VCaP (cell line): ENCODE measurements around the gene AVPI1.
"Not testable (repeated sequence)": the region's sequence is repeated elsewhere in the genome, so short reads cannot be mapped to it uniquely, and the experiment has no call there.

Experiments
- H3K27ac ChIP-seq: fragments of 450-650 bp; 2 replicates; pipeline ENCODE4 v1.5.1; 2017
- TF ChIP-seq, protein P1 (sequence below): fragments of 450-650 bp; conservative IDR thresholded peaks from 2 replicates; pipeline ENCODE4 v1.5.1; 2017; ENCODE audit warnings: mild to moderate bottlenecking, moderate library complexity

Gene AVPI1

GRCh38 chr10:97651773-97652172, 35.3 kb downstream of the AVPI1 start:
- H3K27ac ChIP-seq, result no peak overlapping the region
- TF ChIP-seq, protein P1, sequence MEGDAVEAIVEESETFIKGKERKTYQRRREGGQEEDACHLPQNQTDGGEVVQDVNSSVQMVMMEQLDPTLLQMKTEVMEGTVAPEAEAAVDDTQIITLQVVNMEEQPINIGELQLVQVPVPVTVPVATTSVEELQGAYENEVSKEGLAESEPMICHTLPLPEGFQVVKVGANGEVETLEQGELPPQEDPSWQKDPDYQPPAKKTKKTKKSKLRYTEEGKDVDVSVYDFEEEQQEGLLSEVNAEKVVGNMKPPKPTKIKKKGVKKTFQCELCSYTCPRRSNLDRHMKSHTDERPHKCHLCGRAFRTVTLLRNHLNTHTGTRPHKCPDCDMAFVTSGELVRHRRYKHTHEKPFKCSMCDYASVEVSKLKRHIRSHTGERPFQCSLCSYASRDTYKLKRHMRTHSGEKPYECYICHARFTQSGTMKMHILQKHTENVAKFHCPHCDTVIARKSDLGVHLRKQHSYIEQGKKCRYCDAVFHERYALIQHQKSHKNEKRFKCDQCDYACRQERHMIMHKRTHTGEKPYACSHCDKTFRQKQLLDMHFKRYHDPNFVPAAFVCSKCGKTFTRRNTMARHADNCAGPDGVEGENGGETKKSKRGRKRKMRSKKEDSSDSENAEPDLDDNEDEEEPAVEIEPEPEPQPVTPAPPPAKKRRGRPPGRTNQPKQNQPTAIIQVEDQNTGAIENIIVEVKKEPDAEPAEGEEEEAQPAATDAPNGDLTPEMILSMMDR, result no peak

GRCh38 chr10:97650726-97651125, 36.3 kb downstream of the AVPI1 start:
- TF ChIP-seq, protein P1, result no peak
- no peak overlapping the region for H3K27ac ChIP-seq

DNA sequence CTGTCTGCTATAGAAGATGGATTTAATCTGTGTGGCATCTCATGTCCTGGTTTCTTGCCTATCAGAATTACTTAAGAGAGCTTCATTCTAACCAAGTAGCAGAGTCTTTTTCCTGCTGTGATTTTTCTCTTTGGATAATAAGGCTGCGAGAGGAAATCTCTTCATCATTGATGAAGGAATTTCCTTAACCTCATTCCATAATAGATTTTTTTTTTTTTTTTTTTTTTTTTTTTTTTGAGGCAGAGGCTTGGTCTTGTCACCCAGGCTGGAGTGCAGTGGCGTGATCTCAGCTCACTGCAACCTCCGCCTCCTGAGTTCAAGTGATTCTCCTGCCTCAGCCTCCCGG, 37.7 kb downstream of the AVPI1 start:
- not testable (repeated sequence) for H3K27ac ChIP-seq

- TF ChIP-seq, protein P1, result no peak
- no peak overlapping the region for H3K27ac ChIP-seq
Measured at GRCh38 chr10:97648562-97649404, 38.3 kb downstream of the AVPI1 start.

GRCh38 chr10:97647556-97647955, 39.5 kb downstream of the AVPI1 start:
- H3K27ac ChIP-seq, result no peak overlapping the region

DNA sequence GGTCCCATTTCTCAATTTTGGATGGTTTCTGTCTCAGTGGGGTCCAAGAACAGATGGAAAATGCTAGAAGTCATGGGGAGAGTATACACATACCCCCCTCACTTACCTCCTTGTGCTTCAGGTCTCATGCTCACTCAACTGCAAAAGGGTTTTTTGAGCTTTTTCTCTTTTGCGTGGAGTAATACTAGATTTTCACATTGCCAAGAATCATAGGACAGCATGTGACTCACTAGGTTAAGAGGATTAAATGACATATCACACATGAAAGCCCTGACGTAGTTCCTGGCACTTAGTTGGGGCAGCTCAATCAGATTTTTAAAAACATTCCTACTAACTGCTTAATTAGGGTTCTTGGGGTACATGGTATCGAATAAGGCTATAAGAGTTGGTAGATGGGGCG, 42.1 kb downstream of the AVPI1 start:
- H3K27ac ChIP-seq, result no peak overlapping the region
- TF ChIP-seq, protein P1, result no peak

More at GRCh38 chr10:97647556-97647955, 39.5 kb downstream of the AVPI1 start:
- TF ChIP-seq, protein P1, result no peak

DNA sequence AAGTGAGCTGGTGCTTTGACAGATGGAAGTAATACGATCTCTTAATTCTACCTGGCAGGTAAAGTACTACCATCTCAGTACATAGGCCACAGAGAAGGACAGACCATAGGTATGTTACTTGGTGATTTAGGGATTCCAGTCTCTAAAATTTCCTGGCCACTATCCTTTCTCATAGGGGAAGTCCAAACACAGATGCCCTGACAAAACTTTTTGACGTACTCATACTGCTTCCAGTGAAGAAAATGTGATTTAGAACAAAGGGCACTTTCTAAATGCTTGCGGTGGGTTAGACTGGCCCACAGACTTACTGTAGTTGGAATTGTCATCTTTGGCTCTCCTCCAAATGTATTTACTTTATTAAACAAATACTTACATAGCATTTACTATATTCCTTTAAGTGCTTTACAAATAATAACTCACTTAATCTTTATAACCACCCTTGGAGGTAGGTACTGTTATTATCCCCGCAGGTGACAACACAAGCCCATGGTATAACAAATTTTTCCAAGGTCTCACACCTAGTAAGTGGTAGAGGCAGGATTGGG, 43.5 kb downstream of the AVPI1 start:
- no peak overlapping the region for H3K27ac ChIP-seq
- TF ChIP-seq, protein P1, result no peak

DNA sequence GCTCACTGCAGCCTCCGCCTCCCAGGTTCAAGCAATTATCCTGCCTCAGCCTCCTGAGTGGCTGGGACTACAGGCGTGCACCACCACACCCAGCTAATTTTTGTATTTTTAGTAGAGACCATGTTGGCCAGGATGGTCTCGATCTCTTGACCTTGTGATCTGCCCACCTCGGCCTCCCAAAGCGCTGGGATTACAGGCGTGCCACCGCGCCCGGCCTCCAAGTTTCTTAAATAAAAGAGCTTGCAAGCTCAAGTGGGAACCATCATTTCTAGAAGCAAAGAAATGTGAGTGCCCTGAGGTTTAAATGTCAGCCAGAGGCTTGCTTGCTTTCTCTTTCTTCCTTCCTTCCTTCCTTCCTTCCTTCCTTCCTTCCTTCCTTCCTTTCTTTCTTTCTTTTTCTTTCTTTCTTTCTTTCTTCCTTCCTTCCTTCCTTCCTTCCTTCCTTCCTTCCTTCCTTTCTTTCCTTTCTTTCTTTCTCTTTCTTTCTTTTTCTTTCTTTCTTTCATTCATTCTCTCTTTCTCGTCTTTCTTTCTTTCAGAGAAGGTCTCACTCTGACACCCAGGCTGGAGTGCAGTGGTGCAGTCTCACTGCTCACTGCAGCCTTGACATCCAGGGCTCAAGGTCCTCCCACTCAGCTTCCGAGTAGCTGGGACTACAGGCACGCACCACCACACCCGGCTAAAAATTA, 44.4 kb downstream of the AVPI1 start:
- H3K27ac ChIP-seq, result not testable (repeated sequence)
